ENCODE data around the gene CMTM7.
"Not testable (repeated sequence)": the region's sequence is repeated elsewhere in the genome, so short reads cannot be mapped to it uniquely, and the experiment has no call there.

The CMTM7 gene

DNA sequence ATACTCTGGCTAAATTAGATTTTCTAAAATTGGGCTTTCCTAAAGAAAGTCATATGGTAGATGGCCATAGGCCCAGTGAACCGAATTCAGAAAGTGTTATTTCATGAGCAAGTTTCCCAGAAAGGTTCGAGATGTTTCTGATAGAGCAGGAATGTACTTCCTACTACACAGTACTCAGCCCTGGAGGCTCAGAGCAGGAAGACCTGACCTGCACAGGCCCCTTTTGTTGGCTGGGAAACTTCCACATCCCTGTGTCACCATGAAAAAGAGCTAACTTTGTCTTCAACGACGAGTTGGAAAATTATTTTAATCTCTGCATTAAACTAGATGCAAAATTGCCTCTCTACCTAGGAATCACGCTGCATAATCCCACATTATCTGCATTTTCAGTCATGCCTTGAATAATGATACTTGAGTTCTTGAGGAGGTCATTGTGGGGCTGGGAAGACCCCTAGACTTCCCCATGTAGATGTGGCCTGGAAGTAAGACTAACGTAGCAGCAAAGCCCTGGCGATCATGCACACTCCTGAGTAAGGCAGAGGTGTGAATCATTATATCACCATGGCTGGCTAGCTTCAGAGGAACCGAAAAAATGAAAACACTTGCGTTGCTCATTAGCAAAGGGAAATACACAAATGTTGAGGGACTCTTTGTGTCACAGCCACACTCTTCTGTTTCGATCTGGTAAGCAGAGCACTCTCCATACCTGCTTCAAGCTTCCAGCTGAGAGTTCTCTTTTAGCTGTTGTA is 47.1 kb downstream of the CMTM7 start:
- no peak for DNase-seq (ENCODE audit: low spot score)

DNA sequence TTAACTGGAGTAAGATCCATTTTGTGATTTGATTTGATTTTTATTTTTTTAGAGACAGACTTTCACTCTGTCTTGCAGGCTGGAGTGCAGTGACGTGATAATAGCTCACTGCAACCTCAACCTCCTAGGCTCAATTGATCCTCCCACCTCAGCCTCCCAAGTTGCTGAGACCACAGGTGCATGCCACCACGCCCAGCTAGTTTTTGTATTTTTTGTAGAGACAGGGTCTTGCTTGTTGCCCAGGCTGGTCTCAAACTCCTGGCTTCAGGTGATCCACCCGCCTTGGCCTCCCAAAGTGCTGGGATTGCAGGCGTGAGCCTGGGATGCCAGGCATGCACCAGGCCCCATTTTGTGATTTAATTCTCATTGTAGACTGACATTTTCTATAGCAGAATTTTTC is 47.8 kb downstream of the CMTM7 start:
- DNase-seq (ENCODE audit: low spot score), result not testable (repeated sequence)

DNA sequence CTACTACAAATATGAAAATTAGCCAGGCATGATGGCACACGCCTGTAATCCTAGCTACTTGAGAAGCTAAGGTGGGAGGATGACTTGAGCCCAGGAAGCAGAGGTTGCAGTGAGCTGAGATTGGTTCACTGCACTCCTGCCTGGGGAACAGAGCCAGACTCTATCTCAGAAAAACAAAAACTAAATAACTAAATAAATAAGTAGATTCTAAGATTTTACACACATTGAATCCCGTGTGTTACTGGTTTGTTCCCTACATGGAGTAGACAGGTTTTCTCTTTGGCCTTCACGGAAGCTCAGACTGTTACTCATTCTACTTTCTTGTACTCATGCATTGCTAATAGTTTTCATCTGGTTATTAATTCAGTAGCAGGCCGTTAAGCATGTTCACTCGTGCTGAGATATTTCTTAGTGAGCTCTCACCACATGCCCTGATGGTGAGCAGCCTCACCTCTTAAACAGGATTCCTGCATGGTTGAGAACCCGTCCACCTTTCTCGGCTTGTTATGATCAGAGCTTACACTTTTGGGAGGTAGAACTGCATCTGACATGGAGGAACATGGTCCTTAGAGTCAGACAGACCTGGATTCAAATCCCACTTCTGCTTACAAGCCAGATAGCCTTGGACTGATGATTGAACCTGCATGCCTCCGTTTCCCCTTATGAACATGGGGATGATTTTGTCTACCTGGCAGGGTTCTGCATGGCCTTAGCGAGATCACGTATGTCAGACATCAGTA is 49.1 kb downstream of the CMTM7 start:
- DNase-seq (ENCODE audit: low spot score), result no peak

DNA sequence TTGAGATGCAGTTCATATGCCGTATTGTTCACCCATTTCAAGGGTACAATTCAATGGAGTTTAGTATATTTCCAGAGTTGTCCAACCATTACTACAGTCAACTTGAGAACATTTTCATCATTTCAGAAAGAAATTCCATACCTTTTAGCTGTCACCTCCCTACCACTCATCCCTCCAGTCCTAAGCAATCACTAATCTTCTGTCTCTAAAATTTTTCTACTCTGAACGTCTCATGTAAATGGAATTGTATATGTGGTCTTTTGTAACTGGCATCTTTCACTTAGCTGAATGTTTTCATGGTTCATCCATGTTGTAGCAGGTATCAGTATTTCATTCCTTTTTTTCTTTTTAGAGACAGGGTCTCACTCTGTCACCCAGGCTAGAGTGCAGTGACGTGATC is 51.1 kb downstream of the CMTM7 start:
- peak; percentile 22 for DNase-seq (ENCODE audit: low spot score)

DNA sequence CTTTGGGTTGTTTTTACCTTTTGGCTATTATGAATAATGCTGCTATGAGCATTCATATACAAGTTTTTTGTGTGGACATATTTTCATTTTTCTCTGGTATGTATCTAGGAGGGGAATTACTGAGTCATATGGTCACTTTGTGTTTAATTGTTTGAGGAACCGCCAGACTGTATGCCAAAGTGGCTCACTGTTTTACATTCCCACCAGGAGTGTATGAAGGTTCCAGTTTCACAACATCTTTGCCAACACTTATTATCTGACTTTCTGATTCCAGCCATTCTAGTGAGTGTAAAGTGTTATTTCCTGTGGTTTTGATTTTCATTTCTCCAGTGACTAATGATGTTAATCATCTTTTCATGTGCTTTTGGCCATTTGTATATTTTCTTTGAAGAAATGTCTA is 51.8 kb downstream of the CMTM7 start:
- DNase-seq (ENCODE audit: low spot score), result peak; percentile 43

DNA sequence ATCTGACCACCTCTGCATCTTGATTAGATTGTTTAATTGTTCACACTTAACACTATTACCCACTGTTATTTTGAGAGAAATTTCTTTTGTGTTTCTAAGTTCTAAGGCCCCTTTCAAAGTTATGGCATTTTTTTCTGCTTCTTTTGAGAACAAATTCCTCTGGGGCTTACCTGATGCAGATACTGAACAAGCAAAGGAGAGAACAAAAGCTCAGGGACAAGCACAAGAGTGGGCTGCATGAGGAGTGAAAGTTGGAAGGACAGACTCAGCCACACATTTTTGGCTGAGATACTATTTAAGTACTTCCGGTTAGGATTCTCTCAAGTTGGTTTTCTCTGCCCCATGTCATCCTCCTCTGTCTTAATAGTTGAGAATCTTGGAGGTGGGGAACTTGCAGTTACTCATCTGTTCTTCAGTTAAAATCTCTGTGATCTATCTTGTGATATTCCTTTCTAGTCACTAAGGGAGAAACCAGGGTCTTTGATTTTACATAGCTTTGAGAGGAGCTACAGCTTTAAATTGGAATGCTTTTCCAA is 56.3 kb downstream of the CMTM7 start:
- DNase-seq (ENCODE audit: low spot score), result no peak

DNA sequence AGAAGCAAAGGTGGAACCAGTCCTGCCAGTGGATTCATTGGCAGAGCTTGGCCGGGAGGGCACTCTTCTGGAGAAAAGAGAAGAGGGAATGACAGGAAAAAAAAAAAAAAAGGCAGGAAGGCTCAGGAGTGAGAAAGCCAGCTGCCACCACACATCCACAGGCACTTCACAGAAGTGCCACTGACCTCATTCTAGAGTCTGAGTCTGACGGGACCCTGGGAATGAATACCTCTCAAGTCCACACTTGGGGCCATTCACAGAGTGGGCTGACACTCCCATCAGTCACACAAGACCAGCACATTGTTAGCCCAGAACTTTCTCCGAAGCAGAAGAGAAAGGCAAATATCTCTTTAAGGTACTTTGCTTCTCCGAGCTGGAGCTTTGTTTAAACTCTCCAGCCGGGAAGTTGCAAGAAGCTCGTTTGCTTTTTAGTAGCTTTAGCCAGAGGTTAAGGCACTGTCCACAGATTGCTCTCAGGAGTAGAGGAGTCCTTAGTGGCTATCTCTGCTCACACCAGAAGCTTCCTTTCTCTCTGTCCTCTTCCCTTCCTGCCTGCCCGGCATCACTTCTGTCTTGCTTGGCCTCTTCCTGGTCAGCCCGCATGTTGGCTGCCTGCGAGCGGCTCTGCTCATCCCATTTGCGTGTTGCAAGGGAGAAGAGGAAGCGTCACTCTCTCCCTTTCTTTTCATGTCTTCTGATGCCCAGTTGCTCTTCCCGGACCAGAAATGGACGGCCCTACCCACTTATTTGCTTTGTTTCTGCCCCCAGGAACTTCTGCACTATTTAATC is 57.2 kb downstream of the CMTM7 start:
- no peak for DNase-seq (ENCODE audit: low spot score)

DNA sequence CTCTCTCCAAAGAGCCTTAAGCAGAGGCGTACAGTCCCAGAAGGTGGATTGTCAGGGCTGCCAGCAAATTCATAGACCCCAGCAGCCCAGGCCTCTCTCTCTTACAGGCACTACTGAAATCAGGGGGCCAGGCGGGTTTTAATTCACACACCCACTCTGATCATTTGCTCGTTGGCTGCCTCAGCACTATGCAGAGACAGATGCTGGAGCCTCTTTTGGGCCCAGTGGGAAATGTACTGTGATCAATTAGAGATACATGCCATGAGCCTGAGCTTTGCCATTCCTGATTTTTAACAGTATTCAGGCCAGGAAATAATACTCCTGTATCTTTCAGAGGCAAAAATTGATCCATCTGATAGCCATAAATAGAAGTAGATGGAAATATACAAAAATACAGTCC is 58.0 kb downstream of the CMTM7 start:
- DNase-seq (ENCODE audit: low spot score), result no peak

DNA sequence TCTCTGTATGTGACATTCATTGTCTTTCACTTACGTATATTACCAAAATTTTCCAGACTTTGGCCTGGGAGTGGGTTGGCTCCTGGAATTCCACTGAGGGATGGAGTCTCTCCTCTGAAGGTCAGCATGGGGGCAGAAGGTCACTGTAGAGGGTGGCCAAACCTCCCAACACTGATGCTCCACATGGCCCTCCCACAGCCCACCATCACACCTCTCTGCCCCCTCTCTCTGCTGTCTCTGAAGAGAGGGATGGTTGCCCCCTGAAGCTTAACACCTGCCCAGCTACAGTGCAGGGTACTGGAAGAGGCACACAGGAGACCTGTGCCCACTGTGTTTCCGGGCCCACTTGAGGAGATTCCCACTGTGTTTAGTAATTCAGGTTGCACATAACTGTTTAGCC is 58.8 kb downstream of the CMTM7 start:
- no peak for DNase-seq (ENCODE audit: low spot score)

DNA sequence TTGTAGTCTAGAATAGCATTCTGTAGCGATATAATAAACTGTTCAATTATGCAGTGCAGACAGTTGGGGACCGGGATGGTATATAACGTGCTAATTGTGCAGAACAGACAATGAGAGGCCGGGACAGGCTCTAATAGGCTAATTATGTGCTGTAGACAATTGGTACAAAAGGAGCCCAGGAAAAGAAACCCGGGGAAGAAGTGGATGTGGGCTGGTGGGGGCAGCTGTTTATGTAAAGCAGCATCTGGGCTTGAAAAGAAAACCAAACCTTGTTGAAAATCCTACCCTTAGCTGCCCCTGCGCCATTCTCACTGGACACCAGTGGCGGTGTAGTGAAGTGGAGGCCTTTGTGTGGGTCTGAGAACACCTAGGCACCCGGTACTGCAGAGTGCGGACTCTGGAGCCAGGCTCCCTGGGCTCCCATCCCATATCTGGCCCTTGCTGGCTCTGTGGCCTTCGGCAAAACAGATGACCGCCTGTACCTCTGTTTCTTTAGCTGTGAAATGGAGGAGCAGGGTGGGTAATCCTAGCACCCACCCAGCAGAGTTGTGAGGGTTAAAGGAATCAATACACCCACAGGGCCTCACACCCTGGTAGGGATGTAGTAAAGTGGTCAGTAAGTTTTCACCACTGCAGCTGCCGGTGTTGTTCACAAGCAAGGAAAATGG is 59.5 kb downstream of the CMTM7 start:
- no peak for DNase-seq (ENCODE audit: low spot score)

DNA sequence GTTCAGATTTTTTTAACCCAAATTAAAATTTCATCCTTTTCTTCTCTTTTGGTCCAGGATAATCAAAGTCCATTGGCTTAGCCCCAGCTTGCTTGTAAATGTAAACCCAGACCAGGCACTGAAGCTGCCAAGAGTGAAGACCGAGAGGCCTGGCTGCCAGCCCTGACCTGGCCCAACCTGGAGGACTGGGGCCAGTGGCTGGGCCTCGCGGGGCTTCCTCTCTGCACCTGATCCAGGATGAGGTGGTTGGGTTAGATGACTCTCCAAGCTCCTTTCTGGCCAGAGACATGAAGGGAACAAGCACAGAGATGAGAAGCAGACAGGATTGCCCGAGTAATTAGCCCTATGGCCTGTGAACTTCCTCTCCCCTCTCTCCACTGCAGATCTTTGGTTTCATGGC is 60.4 kb downstream of the CMTM7 start:
- no peak for DNase-seq (ENCODE audit: low spot score)

DNA sequence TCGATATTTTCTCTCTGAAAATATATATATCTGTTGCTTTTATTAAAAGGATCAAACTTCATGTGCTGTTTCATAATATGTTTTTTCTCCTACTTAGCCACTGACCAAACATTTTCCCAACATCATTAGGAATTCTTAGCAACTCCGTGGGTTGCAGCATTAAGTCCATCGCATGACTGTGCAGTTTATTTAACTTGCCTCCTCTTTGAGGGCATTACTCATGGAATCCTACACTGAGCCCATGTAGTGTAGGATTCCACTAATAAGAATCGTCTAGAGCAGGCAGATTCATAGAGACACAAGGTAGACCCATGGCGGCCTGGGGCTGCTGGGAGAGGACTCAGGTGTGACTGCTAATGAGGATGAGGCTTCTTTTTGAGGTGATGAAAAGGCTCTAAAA is 61.7 kb downstream of the CMTM7 start:
- no peak for DNase-seq (ENCODE audit: low spot score)

DNA sequence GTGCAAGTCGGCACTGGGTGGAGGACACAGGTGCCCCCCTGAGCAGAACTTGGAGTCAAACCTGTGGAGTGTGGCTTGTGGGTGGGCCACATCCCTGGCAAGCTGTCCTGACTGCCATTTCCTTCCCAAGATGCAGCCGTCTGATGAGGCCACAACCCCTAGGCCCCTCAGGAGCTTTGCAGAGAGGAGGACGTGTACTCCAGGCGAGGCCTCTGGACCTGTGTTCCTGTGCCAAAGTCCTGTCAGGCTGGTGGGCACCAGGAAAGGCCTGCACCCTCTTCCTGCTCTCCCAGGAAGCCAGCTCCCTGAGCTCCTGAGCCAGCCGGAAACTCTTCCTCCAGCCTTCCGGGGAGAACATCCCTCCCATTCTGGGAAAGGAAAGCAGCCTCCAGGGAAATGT is 62.5 kb downstream of the CMTM7 start:
- no peak for DNase-seq (ENCODE audit: low spot score)

DNA sequence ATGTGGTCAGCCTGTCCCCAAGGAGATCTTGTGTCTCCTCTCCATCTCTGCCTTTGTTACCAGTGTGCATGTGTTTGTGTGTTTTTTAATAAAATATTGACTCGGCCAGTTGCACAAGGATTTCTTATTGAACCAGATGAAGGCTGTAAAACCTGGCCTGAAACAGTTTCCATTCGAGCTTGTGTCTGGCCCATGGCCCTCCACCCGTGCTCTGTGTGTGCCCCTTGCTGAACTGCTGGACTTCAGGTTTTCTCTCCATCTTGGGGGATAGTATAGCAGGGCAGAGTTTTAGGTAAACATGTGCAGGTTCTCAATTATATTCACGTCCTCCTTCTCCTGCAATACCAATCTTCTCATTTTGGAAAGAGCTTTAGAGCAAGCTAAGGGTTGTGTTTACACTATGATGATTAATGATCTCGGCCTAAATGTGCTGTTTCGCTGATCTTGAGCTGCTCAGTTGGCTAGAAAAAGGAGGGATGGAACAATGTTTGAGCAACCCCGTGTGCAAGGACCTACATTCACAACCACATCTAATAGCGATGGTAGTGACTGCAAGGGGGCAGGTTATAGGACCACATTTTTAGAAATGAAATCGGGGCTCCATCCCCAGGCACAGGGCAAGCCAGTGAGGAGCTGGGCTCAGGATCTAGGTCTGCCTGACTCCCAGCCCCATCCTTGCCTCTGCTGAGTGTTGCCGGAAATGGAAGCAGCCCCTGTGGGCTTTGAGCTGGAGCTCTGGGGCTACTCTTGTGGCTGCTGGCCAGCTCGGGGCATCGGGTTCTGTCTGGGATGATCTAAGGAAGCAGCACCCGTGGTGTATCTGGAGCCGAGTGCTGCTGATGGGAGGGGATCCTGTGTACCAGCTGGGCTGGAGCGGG is 63.3 kb downstream of the CMTM7 start:
- DNase-seq (ENCODE audit: low spot score), result no peak

DNA sequence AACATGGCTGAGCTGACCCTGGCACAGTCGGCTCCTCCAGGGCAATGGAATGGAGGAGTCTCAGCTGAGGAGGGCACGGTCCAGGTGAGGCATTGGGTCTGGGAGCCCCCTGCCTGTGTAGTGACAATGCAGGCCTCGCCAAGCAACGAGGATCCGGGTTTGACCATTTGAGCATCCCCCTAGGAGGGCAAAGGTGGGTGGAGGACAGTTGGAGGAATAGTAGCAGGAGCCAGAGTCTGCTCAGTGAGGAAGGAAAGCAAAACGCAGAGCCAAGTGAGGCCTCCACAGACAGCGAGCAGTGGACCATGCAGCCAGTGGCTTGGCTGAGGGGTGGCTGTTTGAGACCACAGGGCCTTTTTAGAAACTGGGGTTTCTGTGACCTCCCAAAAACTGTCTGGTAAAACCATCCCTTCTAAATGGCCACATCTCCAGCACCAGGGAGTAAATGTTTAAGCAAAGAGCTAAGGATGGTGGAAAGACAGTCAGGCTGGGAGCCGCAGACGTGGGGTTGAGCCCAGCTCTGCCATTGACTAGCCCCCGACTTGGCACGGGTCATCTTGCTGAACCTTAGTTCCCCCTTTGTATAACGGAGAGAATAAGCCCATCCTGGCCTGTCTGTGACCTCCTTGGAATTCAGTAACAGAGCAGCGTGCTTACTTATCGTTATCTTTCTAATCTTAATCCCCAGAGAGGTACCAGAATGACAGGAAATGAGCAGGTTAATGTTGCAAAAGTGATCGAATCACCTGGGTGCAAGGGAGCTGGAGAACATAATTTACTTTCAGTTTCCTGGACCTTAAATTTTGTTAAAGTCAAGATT is 64.2 kb downstream of the CMTM7 start:
- no peak for DNase-seq (ENCODE audit: low spot score)

DNA sequence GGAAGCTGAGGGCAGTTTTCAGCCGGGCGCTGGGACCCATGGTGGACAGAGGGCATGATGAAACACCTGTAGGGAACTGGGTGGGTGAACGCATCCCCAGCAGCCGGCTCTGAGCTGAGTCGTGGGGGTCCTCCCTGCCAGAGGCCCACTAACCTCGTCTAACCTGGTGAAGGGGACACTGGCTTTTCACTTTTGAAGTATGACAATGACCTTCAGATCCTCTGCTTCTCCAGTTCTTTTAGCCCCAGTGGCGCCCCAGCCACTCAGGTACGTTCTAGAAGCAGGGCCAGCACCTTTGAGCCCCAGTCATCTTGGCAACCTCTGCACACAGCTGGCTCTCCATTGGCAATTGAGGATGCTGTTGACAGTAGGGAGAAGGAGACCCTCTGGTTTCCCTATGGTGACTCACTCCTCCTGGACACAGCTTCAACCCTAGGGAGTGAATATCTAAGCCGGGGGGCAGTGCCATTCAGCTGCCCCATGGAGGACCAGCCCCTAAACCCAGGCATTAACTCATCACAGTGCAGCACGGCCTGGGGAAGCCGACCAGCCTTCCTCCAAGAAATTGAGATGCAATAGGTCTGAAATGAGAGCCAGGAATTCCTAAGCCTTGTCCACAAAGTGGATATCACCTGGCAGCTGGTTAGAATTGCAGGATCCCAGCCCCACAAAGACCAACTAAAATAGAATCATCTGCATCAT is 64.9 kb downstream of the CMTM7 start:
- no peak for DNase-seq (ENCODE audit: low spot score)

DNA sequence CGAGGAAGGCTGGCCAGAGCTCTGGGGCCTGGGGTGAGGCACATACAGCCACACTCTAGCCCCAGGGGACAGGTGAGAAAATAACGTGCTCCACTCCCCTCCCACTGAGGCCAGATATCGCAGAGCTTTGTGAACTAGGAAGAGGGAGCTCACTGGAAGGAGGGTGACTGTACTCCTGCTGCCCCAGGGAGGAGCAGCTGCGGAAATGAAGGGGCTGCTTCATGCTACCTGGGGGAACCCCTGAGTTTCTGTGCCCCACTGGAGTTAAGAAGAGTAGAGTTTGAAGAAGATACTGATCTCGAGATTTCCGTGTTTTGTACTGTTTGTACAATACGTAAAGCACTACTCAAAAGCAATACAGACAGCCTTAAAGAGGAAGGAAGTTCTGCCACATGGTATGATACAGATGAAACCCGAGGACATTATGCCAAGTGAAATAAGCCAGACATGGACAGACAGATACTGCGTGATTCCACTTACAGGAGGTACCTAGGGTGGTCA is 66.4 kb downstream of the CMTM7 start:
- no peak for DNase-seq (ENCODE audit: low spot score)

DNA sequence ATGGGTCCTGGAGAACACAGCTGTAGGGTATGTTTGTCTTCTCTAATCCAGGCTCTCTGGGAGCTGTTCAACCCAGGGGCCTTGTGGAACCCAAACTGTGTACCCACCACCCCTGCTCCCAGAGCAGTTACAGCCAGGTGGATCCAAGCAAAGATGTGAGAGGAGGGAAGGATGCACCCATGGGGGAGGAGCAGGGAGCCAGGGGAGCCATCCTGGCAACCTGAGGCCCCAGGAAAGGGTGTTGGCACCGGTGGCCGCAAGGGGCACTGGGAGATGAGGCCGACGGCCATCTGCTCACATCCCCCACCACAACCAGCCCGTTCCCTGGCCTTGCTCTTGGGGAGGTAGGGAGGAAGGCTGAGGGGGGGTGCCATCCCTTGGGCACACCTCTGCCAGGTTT is 67.8 kb downstream of the CMTM7 start:
- no peak for DNase-seq (ENCODE audit: low spot score)

DNA sequence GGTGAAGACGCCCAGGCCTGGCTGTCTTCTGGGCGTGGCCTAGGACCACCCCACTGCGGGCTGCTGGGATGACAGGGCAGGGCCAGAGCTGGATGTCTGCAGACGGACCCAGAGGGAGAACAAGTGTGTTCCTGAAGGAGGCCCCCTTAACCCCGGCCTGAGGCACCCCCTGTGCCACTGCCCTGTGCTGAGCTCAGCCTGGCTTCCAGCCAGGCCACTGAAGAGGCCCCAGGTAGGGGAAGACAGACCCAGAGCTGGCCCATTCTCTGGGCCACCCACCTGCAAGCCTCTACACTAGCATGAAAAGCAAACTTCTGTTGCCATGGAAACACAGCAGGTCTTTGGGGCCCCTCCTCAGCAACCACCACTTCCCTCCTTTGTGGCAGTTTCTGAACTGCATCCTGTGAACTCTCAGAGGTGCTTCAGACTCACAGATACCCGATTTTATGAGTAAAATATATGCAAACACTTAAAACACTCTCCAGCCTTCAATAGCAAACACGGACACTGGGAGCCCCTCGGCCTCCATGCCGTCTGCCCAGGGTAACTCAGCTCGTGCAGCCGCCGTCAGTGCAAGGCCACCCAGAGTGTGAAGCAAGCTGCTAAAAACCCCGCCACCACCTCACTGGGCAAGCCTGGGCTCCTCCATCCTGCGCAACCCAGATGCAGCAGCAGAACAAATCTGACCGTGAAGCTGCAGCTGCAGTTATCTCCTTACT is 68.5 kb downstream of the CMTM7 start:
- DNase-seq (ENCODE audit: low spot score), result no peak

Data from RKO (cell line).